Measurements from ENCODE around the gene TECR. TPM values are rescaled to one million over a fixed set of nuclear protein-coding genes. Genes with fewer than 3 reads are reported as not detected.
A peak's percentile ranks its signal among the peaks of the same experiment; 100 is the strongest.

The TECR gene
- total RNA-seq, 1 donor from 2014 or later, result 106 TPM

DNA sequence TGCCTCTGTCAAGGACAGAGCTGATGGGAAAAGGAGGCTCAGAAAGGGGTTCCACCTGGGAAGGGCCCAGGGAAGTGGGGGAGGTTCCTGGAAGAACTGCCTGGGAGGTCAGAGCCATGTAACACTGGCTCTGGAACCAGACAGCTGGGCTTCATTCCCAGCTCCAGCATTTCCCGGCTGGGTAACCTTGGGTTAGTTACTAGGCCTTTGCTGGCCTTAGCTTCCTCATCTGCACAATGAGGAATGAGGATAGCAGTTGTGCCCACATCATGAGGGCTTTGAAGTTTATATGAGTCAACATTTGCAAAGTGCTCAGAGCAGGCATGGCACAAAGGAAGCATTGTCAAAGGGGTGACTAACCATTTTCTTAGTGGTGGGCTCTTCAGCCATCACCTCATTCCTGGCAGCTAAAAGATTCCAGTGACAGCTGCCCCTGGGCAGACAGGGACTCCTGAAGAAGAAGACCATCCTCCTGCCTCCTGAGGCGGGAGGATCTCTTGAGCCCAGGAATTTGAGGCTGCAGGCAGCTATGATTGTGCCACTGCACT is 9.5 kb upstream of the TECR start:
- H3K36me3 ChIP-seq (ENCODE audit: insufficient read depth, low read length), result peaks cover 15% of the 10 kb centered on the region
- peak overlapping the region; percentile 86 for H3K27ac ChIP-seq (ENCODE audit: low read depth, low read length)
- FAIRE-seq (no peak), DNase-seq (ENCODE audit: low read depth) (peak; percentile 80)
- no peak overlapping the region for H2AFZ ChIP-seq (ENCODE audit: low read depth, low read length)
- H3K4me1 Mint-ChIP-seq (ENCODE audit: low read depth, unreplicated experiment), result peaks cover 32% of the 10 kb centered on the region
- peak overlapping the region; percentile 96 for H3K27ac Mint-ChIP-seq (ENCODE audit: unreplicated experiment)
- peaks cover 32% of the 10 kb centered on the region for H3K79me2 ChIP-seq (ENCODE audit: insufficient read depth, low read length)
- no peaks in the 10 kb centered on the region for H3K9me3 ChIP-seq (ENCODE audit: insufficient read depth, low read depth, low read length)
- no peaks in the 10 kb centered on the region for H3K27me3 ChIP-seq (ENCODE audit: insufficient read depth, low read length)
- H3K27me3 Mint-ChIP-seq (ENCODE audit: low read depth, unreplicated experiment), result no peaks in the 10 kb centered on the region
- peak overlapping the region; percentile 56 for H3K9ac ChIP-seq (ENCODE audit: low read length)
- no peak overlapping the region for H3K4me3 Mint-ChIP-seq (ENCODE audit: unreplicated experiment)
- peaks cover 34% of the 10 kb centered on the region for H3K4me1 ChIP-seq (ENCODE audit: insufficient read depth, low read length)
- H3K4me3 ChIP-seq (ENCODE audit: insufficient read depth, low read depth, low read length), result no peak overlapping the region
- H4K20me1 ChIP-seq (ENCODE audit: insufficient read depth, low read length), result peaks cover 27% of the 10 kb centered on the region
- TF ChIP-seq CTCF (IDR thresholded peaks at IDR 0.05; ENCODE audit: insufficient read depth, low read depth, low read length), result no peak
- TF ChIP-seq EZH2 (IDR thresholded peaks at IDR 0.05; ENCODE audit: insufficient read depth, low read length), result no peak
- H3K9me3 Mint-ChIP-seq (ENCODE audit: unreplicated experiment), result peaks cover 1% of the 10 kb centered on the region
- peaks cover 18% of the 10 kb centered on the region for H3K36me3 Mint-ChIP-seq (ENCODE audit: low read depth, unreplicated experiment)
- peak overlapping the region; percentile 28 for H3K4me2 ChIP-seq (ENCODE audit: low read length)

DNA sequence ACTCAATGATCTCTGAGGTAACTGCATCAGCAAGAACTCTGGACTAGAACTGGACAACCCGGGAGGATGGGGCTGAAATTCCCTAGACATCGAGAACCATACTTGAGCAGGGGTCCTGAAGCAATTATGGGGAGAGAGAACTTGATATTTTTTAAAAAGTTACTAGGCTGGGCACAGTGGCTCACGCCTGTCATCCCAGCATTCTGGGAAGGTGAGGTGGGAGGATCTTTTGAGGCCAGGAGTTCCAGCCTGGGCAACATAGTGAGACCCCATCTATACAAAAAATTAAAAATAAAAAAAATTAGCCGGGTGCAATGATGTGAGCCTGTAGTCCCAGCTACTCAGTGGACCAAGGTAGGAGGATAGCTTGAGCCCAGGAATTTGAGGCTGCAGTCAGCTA is 8.9 kb upstream of the TECR start:
- no peaks in the 10 kb centered on the region for H3K27me3 Mint-ChIP-seq (ENCODE audit: low read depth, unreplicated experiment)
- H3K4me3 Mint-ChIP-seq (ENCODE audit: unreplicated experiment), result no peak overlapping the region
- H3K4me1 ChIP-seq (ENCODE audit: insufficient read depth, low read length), result peaks cover 30% of the 10 kb centered on the region
- TF ChIP-seq EZH2 (IDR thresholded peaks at IDR 0.05; ENCODE audit: insufficient read depth, low read length) (no peak), CTCF (IDR thresholded peaks at IDR 0.05; ENCODE audit: insufficient read depth, low read depth, low read length) (no peak)
- H2AFZ ChIP-seq (ENCODE audit: low read depth, low read length), result no peak overlapping the region
- no peaks in the 10 kb centered on the region for H3K27me3 ChIP-seq (ENCODE audit: insufficient read depth, low read length)
- peaks cover 21% of the 10 kb centered on the region for H4K20me1 ChIP-seq (ENCODE audit: insufficient read depth, low read length)
- peaks cover 12% of the 10 kb centered on the region for H3K36me3 Mint-ChIP-seq (ENCODE audit: low read depth, unreplicated experiment)
- H3K4me3 ChIP-seq (ENCODE audit: insufficient read depth, low read depth, low read length), result no peak overlapping the region
- H3K36me3 ChIP-seq (ENCODE audit: insufficient read depth, low read length), result peaks cover 9% of the 10 kb centered on the region
- H3K4me1 Mint-ChIP-seq (ENCODE audit: low read depth, unreplicated experiment), result peaks cover 28% of the 10 kb centered on the region
- peak overlapping the region; percentile 86 for H3K27ac ChIP-seq (ENCODE audit: low read depth, low read length)
- H3K27ac Mint-ChIP-seq (ENCODE audit: unreplicated experiment), result peak overlapping the region; percentile 96
- no peaks in the 10 kb centered on the region for H3K9me3 ChIP-seq (ENCODE audit: insufficient read depth, low read depth, low read length)
- DNase-seq (ENCODE audit: low read depth), result no peak
- H3K4me2 ChIP-seq (ENCODE audit: low read length), result peak overlapping the region; percentile 9
- peaks cover 1% of the 10 kb centered on the region for H3K9me3 Mint-ChIP-seq (ENCODE audit: unreplicated experiment)
- FAIRE-seq, result no peak
- H3K9ac ChIP-seq (ENCODE audit: low read length), result no peak overlapping the region
- peaks cover 26% of the 10 kb centered on the region for H3K79me2 ChIP-seq (ENCODE audit: insufficient read depth, low read length)

GRCh38 chr19:14525729-14526128 is 3.7 kb upstream of the TECR start:
- Mint-ChIP-seq H3K36me3 (ENCODE audit: low read depth, unreplicated experiment) (no peaks in the 10 kb centered on the region), H3K27ac (ENCODE audit: unreplicated experiment) (peak overlapping the region; percentile 91), H3K4me3 (ENCODE audit: unreplicated experiment) (peak overlapping the region; percentile 65), H3K9me3 (ENCODE audit: unreplicated experiment) (no peaks in the 10 kb centered on the region), H3K27me3 (ENCODE audit: low read depth, unreplicated experiment) (no peaks in the 10 kb centered on the region), H3K4me1 (ENCODE audit: low read depth, unreplicated experiment) (peaks cover 24% of the 10 kb centered on the region)
- DNase-seq (ENCODE audit: low read depth) (no peak), FAIRE-seq (no peak)
- no peaks in the 10 kb centered on the region for H3K36me3 ChIP-seq (ENCODE audit: insufficient read depth, low read length)
- peaks cover 20% of the 10 kb centered on the region for H3K4me1 ChIP-seq (ENCODE audit: insufficient read depth, low read length)
- H3K4me2 ChIP-seq (ENCODE audit: low read length), result no peak overlapping the region
- TF ChIP-seq CTCF (IDR thresholded peaks at IDR 0.05; ENCODE audit: insufficient read depth, low read depth, low read length) (no peak), EZH2 (IDR thresholded peaks at IDR 0.05; ENCODE audit: insufficient read depth, low read length) (no peak)
- peaks cover 11% of the 10 kb centered on the region for H3K79me2 ChIP-seq (ENCODE audit: insufficient read depth, low read length)
- H3K27ac ChIP-seq (ENCODE audit: low read depth, low read length), result no peak overlapping the region
- H3K9me3 ChIP-seq (ENCODE audit: insufficient read depth, low read depth, low read length), result no peaks in the 10 kb centered on the region
- no peak overlapping the region for H3K9ac ChIP-seq (ENCODE audit: low read length)
- H3K4me3 ChIP-seq (ENCODE audit: insufficient read depth, low read depth, low read length), result no peak overlapping the region
- H3K27me3 ChIP-seq (ENCODE audit: insufficient read depth, low read length), result no peaks in the 10 kb centered on the region
- H2AFZ ChIP-seq (ENCODE audit: low read depth, low read length), result no peak overlapping the region
- H4K20me1 ChIP-seq (ENCODE audit: insufficient read depth, low read length), result peaks cover 3% of the 10 kb centered on the region
